Breast epithelium (tissue), 4 donors: ENCODE measurements around the gene ROR2. TPM values are rescaled to one million over a fixed set of nuclear protein-coding genes. Genes with fewer than 3 reads are reported as not detected.

Source experiments
- DNase-seq, 2 donors: peaks; one replicate each; pipeline ENCODE4 v3.0.0-alpha.2; 2019; ENCODE audit warnings: low spot score in 2 of 2
- H3K27ac ChIP-seq, 2 donors: fragments of 200-600 bp; sonication (generic) in 1 of 2; one replicate each; pipeline ENCODE4 v1.5.1; 2016 to 2019; ENCODE audit warnings: mild to moderate bottlenecking in 1 of 2
- H3K27me3 ChIP-seq, 2 donors: fragments of 200-600 bp; sonication (generic) in 1 of 2; one replicate each; pipeline versions ENCODE4 v1.5.1 to v1.6.0; 2017 to 2019; ENCODE audit warnings: control low read depth in 1 of 2, mild to moderate bottlenecking in 1 of 2
- H3K36me3 ChIP-seq: fragments of 200-600 bp; one replicate; pipeline ENCODE4 v1.5.1; 2019
- H3K4me1 ChIP-seq, 2 donors: fragments of 200-600 bp; sonication (generic); one replicate each; pipeline ENCODE4 v1.5.1; 2016 to 2019; ENCODE audit warnings: control low read depth in 1 of 2
- H3K4me3 ChIP-seq, 3 donors: fragments of 200-600 bp; sonication (generic); 1 replicate in 2 of 3; 2 replicates in 1 of 3; pipeline ENCODE4 v1.5.1; 2016 to 2019; ENCODE audit warnings: mild to moderate bottlenecking in 3 of 3, moderate library complexity in 2 of 3
- H3K9me3 ChIP-seq, 2 donors: fragments of 200-600 bp; sonication (generic) in 1 of 2; one replicate each; pipeline ENCODE4 v1.5.1; 2016 to 2019; ENCODE audit warnings: control low read depth in 1 of 2
- POLR2A ChIP-seq: fragments of 450-650 bp; IDR thresholded peaks from one replicate; pipeline ENCODE4 v1.6.1; 2016; ENCODE audit warnings: antibody characterized with exemption, mild to moderate bottlenecking, moderate library complexity
- POLR2AphosphoS5 ChIP-seq, 3 donors: sonication (generic); formaldehyde crosslinking; IDR thresholded peaks; one replicate each; pipeline ENCODE4 v1.6.1; 2017; ENCODE audit warnings: antibody characterized with exemption in 3 of 3
- intact Hi-C: fragments of 100-400 bp; cut with DNase I; formaldehyde crosslinking; loops from one replicate; pipeline ENCODE4 v1.15.1; 2023; ENCODE audit warnings: low total_unique reads
- total RNA-seq, 3 donors: library from RNA; depleted of rRNA; stranded (reverse); fragments of >200 nt; gene quantifications; one replicate each; pipeline ENCODE4 v1.1.0, GENCODE V29; 2016
- TF ChIP-seq, protein P1 (sequence below), 3 donors: fragments of 450-650 bp; IDR thresholded peaks; one replicate each; pipeline ENCODE4 v1.5.1; 2016 to 2017; ENCODE audit warnings: antibody characterized with exemption in 3 of 3, mild to moderate bottlenecking in 3 of 3, moderate library complexity in 3 of 3

ROR2 gene
- total RNA-seq, 3 donors from 2014 or later, result 2.1 to 25.6 (median 10.2) TPM

DNA sequence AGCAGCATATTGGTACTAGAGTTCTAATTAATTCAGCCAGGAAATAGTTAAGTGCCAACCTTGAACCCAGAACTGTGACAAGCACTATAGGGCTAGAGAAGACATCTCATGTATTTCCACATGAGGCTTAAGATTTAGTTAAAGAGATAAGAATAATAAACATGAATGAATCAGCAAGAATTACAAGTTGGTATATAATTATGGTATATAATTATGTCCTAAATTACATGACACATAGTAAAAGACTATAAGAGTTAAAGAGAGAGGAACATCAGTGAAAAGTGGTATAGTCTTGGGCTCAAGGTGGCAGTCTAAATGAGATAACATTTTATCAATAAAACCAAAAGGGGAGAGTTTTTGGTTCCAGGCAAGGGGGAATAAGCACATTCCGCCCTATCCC is 303.3 kb downstream of the ROR2 start:
- H3K36me3 ChIP-seq, result no peaks in the 10 kb centered on the region
- no peak overlapping the region for H3K27ac ChIP-seq
- DNase-seq, result no peak
- no peaks in the 10 kb centered on the region for H3K9me3 ChIP-seq
- no peak overlapping the region for H3K4me3 ChIP-seq
- TF ChIP-seq, protein P1, sequence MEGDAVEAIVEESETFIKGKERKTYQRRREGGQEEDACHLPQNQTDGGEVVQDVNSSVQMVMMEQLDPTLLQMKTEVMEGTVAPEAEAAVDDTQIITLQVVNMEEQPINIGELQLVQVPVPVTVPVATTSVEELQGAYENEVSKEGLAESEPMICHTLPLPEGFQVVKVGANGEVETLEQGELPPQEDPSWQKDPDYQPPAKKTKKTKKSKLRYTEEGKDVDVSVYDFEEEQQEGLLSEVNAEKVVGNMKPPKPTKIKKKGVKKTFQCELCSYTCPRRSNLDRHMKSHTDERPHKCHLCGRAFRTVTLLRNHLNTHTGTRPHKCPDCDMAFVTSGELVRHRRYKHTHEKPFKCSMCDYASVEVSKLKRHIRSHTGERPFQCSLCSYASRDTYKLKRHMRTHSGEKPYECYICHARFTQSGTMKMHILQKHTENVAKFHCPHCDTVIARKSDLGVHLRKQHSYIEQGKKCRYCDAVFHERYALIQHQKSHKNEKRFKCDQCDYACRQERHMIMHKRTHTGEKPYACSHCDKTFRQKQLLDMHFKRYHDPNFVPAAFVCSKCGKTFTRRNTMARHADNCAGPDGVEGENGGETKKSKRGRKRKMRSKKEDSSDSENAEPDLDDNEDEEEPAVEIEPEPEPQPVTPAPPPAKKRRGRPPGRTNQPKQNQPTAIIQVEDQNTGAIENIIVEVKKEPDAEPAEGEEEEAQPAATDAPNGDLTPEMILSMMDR (IDR thresholded peaks at IDR 0.05), result no peak
- TF ChIP-seq POLR2A (no peak), POLR2AphosphoS5 (IDR thresholded peaks at IDR 0.05) (no peak)
- no peaks in the 10 kb centered on the region for H3K4me1 ChIP-seq
- intact Hi-C loops, result no loop called here
- H3K27me3 ChIP-seq, result no peaks in the 10 kb centered on the region

DNA sequence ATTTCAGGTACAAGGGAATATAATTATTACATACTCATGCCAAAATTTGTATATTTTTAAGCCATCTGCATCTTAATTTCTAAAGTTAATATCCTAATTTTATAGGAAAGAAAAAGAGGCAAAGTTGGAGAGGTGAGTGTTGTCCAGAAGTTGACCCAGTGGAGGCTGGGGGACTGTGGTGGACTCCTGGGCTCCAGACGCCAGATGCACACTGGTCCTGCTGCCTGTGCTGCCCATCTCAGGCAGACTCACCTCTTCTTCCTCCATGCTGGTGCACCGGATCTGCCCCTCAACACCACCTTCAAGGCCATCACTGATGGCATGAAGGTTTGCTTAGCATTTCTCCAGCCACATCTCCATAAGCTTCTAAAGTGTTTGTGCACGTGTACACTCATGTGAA is 305.6 kb downstream of the ROR2 start:
- no peak for DNase-seq
- TF ChIP-seq POLR2A (no peak), POLR2AphosphoS5 (IDR thresholded peaks at IDR 0.05) (no peak)
- TF ChIP-seq, protein P1 (IDR thresholded peaks at IDR 0.05), result no peak

DNA sequence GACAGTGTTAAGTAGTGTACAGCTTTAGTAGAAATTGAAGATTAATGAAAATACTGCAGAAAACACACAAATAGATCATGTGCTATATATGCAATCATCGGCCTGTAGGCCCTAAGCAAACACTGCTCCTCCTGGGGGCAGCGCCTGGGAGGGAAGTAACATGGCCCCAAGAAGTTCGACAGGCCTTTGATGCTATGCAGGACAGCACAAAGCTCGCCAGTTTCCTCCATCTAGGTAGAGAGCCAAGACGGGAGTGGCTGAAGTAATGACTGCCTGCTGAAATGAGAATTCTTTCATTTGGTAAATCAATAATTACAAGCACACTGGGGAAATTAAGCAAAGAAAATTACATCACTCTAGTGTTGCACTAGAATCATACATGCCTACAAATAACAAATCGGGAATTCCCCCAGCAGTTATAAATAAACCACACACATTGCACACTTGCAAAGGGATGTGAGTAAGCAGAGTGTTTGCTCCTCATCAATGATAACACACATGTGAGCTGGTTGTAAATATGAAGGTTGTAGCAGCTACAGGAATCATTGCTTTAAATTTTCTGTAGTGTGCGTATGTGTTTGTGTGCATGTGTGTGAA is 306.4 kb downstream of the ROR2 start:
- Histone ChIP-seq H3K36me3 (no peaks in the 10 kb centered on the region), H3K27ac (no peak overlapping the region), H3K4me3 (no peak overlapping the region), H3K4me1 (no peaks in the 10 kb centered on the region), H3K27me3 (no peaks in the 10 kb centered on the region), H3K9me3 (no peaks in the 10 kb centered on the region)
- intact Hi-C loops, result no loop called here
- DNase-seq, result no peak
- TF ChIP-seq POLR2A (no peak), POLR2AphosphoS5 (IDR thresholded peaks at IDR 0.05) (no peak)
- TF ChIP-seq, protein P1 (IDR thresholded peaks at IDR 0.05), result no peak

More for the DNA sequence above, 305.6 kb downstream of the ROR2 start:
- H3K9me3 ChIP-seq, result no peaks in the 10 kb centered on the region
- no peak overlapping the region for H3K27ac ChIP-seq
- no peaks in the 10 kb centered on the region for H3K27me3 ChIP-seq
- no peaks in the 10 kb centered on the region for H3K4me1 ChIP-seq
- H3K36me3 ChIP-seq, result no peaks in the 10 kb centered on the region
- intact Hi-C loops, result no loop called here
- H3K4me3 ChIP-seq, result no peak overlapping the region

DNA sequence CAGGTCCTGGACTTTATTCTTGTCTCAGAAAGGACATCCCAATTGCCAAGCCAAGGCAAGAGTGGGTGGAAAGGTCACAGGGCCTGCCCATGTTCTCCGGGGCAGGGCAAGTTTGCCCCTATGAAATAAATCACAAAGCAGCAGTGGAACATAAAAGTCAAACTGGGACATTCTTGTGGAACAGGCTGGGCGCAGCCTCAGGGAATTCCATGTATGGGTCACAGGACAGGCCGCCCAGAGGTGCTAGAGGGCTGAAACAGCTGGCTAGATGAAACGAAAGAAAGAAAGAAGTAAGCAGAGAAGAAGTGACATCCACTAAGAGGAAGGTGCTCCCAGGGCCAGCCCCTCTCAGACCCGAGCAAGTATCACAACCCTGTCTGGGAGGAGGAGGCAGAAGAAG is 307.3 kb downstream of the ROR2 start:
- Histone ChIP-seq H3K4me1 (no peaks in the 10 kb centered on the region), H3K27me3 (no peaks in the 10 kb centered on the region), H3K9me3 (peaks cover 0 to under 1% of the 10 kb centered on the region in 2 donors), H3K4me3 (no peak overlapping the region), H3K36me3 (no peaks in the 10 kb centered on the region), H3K27ac (no peak overlapping the region)
- intact Hi-C loops, result no loop called here
- TF ChIP-seq POLR2AphosphoS5 (IDR thresholded peaks at IDR 0.05) (no peak), POLR2A (no peak)
- TF ChIP-seq, protein P1 (IDR thresholded peaks at IDR 0.05), result no peak
- DNase-seq, result no peak

DNA sequence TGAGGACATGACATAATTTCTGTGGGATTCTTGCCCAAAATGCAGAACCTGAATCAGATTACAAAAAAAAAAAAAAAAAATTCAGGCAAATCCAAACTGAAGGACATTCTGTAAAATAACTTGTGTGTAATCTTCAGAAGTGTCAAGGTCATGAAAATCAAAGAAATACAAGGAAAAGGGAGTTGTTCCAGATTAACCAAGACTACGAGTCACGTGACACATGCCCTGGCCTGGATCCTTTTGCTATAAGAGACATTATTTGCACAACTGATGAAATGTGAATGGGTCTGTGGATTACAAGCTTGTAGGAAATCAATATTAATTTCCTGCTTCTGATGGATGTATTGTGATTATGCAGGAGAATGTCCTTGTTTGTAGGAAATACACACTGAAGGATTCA is 309.6 kb downstream of the ROR2 start:
- Histone ChIP-seq H3K4me1 (no peaks in the 10 kb centered on the region), H3K9me3 (peaks cover 0 to 7% of the 10 kb centered on the region in 2 donors), H3K4me3 (no peak overlapping the region), H3K27me3 (no peaks in the 10 kb centered on the region), H3K27ac (no peak overlapping the region), H3K36me3 (no peaks in the 10 kb centered on the region)
- intact Hi-C loops, result no loop called here
- TF ChIP-seq, protein P1 (IDR thresholded peaks at IDR 0.05), result no peak
- no peak for TF ChIP-seq POLR2AphosphoS5 (IDR thresholded peaks at IDR 0.05)
- no peak for TF ChIP-seq POLR2A
- DNase-seq, result no peak
